ENCODE measurements around the gene POLD4.

Gene POLD4

DNA sequence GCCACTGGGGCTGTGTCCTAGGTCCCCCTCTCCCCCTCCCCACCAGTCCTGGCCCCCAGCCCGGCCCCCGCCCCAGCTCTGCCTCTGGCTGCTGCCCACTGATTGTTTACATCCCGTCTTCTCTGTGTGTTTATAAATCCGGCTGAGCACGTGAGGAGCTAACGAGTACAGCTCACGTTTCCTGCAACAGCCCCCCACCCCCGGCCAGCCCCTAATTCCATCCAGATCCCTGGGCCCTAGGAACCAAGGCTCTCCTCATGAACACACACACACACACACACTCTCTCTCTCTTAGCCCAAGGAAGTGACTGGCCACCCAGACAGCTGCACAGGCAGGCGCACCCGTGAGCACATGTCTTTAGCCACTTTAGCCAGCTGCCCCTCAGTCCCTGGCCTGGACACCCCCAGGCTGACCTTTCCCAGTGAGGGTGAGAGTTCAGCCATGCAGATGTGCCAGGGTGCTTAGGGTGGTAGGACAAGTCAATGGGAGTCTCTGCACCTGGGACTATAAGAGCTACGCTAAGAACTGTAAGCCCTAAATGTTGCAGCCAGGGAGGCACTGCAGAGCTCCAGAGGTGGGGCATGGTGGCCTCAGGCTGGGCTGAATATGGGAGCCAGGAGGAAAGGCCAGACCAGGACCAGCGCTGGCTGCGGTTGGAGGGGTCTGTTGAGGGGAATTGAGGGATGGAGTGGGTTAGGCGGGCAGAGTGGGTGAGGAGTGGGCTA lies 17.2 kb upstream of the POLD4 start:
- no peak for DNase-seq (ENCODE audit: low spot score)

DNA sequence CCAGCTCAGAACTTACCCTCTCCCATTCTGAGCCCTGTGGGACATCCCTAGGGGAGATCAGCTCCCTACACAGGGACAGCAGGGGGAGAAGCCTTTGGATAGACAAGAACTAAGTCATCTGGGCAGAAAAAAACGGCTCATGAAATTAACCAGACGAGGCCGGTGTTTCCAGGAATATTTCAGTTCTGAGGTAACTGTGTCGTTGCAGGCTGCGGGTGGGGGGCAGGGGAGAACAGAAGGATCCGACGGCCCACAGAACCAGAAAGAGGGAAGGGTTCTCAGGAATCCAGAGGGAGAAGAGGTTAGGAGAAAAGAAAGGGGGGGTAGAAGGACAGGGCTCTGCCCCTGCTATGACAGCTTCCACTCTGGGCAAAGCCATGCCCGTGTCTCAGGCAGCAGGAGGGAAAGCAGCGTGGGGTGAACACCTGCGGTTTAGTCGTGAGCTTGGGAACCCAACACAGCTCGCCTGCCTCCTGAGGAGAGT lies 16.5 kb upstream of the POLD4 start:
- DNase-seq (ENCODE audit: low spot score) = no peak

DNA sequence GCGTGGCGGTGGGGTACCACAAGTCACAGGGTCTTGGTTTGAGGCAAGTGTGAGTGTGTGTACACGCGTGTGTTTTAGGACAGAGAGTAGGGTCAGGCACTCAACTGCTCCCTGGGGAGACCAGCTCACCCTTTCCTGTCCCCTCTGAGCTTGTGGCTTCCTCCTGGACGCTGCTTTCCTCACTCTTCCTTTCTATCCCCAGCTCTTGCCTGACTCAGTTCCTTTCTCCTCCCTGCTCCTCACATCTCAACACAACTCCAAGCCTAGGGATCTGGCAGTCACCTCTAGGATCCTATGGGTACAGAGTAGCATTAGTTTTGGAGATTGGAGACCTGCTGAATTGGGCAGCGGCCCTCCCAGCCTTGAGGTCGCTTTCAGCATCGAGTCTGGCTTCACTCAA lies 15.9 kb upstream of the POLD4 start:
- DNase-seq (ENCODE audit: low spot score) = no peak

DNA sequence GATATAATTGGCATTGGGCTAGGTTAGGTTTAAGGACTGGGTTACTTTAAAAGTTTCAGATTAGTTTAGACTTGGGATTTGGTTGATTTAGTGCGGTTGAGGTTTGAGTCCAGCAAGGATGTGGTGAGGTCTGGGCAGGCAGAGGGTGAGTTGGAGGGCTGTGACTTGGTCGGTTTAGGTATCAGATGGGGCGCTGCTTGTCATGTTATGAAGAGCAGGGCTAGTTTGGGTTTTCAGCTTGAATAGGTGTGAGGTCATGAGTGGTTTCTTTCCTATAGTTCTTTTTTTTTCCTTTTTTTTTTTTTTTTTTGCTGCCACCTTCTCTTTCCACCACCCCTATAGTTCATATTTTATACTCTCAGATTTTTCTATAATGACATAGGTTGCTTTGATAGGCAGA lies 15.3 kb upstream of the POLD4 start:
- DNase-seq (ENCODE audit: low spot score) = no peak

DNA sequence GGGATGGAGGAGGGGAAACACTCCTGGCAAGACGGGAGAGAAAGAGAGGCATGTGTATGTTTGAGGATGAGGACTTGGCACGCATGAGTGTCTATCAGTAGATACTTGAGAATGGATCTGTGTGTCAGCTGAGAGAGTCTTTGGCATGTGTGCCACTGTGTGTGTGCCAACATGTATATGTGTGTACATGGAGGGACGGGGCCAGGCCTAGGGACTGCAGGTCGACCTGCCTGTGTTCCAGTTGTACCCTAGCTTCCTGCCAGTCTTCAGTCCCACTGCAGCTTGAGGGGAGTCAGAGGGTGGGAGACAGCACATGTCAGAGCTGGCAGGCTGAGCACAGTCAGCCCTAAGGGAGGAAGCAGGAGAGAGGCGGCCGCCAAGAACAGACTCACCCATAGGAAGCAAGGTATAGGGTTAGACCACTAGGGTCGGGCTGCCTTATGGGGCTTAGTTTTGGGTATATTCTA lies 14.4 kb upstream of the POLD4 start:
- DNase-seq (ENCODE audit: low spot score) = no peak

DNA sequence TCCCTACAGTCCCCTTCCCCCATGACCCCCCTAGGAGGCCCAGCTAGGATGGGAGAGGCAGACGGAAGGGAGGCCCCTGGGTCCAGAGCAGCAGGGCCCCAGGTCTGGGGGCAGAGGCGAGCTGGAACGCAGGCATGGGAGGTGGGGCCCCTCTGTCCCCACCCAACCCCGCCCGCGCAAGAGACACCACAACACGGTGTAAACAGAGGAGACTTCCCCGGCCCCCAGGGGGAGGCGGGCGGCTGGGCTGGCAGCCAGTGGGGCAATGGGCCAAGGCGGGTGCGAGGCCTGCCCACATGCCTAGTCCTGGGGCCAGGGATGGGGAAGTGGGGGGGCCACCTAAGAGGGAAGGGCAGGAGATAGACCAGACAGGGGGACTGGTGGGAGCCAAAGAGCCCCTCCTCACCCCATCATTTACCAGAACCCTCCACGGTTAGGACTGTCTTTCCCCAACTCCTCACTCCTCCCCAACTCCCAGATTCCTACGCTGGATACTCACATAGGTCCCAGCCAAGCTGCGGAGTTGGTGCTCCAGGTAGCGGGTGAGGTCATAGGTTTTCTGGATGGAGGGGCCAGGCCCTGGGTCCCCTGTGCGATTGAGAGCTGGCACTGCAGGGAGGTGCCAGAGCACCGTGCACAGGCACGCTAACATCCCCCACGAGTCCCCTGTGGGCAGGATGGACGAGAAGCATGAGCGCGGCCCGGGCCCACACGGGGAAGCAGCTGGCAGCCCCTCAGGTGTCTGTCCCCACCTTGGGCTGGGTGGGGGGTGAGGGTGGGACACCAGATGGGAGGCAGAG lies 13.8 kb upstream of the POLD4 start:
- no peak for DNase-seq (ENCODE audit: low spot score)

DNA sequence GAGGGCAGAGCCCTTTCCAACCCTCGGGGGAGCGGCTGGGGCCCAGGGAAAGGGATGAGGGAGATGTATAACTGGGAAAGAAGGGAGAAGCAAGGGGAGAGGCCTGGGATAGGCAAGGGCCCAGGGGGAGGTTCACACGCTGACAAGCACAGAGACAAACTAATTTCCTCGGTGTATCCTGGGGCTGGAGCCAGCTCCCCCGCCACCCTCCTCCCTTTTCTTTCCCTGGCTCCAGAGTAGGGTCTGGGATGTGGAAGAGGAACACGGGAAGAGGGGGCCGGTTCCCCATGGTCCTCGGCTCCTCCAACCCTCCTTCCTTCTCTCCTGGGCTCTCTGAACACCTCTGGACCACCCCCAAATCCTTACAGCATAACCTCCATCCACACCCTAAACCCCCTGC lies 13.2 kb upstream of the POLD4 start:
- DNase-seq (ENCODE audit: low spot score) = no peak

DNA sequence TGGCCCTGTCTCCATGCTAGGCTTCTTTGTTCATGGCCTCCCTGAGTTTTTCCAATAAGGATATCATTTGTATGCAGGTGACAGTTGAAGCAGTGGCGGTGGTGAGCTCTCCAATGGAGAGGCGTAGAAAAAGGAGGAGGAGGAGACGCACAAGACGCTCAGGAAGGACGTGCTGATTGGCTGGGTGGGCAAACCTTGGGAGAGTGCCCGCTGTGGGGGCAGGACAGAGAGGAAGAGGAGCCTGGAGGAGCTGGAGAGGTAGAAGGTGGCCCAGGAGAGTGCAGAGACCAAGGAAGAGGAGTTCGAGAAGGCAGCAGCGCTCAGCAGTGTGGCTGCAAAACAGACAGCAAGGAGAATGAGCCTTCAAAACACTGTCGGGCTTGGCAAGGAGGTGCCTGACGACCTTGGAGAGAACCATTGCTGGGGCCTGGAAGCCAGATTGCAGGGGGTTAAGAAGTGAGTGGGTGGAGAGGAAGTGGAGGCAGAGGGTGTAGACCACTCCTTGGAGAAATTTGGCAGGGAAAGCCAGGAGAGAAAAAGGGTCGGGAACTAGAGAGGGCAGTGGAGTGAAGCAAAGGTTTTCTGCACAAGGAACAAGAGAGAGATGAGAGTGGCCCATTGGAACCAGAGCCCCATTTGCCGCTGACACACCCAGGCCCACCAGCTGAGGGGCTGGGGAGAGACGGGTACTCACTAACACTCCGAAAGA lies 12.5 kb upstream of the POLD4 start:
- DNase-seq (ENCODE audit: low spot score) = no peak

DNA sequence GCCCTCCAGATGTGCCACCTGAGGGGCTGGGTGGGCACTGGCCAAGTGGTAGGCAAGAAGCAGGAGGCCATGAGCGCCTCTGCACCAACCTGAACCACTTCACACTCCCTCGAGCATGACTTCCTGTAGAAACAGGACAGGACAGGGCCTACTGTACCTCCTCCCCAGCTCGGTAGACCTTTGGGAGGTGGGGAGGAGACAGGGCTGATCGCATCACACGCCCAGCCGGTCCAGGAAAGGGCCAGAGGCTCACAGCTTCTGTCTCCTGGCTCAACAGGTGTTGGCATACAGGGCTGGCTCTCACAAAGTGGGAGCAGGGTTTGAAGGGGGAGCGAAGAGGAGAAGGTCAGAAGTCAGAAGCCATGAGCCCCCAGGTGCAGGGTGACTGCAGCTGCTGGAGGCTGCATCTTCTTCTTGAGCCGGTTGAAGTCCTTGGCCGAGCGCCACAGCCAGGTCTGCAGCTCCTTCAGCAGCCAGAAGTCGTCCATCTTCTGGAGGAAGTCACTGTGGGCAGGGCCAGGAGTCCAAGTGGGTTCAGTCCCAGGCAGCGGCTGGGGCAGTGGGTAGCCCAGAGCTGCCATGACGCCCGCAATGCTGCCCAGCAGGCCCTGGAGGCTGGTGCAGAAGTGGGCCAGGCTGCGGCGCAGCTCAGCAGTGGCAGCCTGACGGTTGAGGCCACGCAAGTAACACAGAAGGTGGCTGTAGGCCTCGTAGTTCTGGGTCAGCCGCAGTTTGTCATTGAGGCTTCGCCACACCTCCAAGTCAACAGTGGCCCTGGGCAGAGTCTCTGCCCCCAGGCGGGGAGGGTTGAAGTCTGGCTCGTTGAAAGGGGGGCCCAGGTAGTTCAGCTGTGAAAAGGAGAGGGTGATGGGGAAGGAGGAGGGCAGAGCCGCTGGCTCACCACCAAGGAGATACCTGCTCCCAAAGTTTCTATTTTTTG lies 11.7 kb upstream of the POLD4 start:
- no peak for DNase-seq (ENCODE audit: low spot score)

DNA sequence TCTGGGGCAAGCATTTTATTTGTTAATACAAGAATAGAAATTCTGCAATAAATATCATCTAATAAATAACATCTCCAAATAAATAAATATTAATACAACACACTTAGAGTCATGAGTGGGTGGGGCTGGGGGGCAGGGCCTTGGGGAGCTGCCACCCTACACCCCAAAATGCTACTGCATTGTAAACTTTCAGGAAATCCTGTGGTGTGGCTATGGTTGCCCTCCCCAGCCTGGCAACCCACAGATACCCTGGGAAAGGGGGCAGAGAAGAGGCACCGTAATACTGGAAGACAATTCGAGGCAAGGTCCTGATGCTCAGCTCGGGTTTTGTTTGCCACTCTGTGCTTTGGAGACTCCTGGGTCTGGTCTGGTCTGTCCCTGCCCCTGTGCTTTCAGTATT lies 10.8 kb upstream of the POLD4 start:
- no peak for DNase-seq (ENCODE audit: low spot score)

DNA sequence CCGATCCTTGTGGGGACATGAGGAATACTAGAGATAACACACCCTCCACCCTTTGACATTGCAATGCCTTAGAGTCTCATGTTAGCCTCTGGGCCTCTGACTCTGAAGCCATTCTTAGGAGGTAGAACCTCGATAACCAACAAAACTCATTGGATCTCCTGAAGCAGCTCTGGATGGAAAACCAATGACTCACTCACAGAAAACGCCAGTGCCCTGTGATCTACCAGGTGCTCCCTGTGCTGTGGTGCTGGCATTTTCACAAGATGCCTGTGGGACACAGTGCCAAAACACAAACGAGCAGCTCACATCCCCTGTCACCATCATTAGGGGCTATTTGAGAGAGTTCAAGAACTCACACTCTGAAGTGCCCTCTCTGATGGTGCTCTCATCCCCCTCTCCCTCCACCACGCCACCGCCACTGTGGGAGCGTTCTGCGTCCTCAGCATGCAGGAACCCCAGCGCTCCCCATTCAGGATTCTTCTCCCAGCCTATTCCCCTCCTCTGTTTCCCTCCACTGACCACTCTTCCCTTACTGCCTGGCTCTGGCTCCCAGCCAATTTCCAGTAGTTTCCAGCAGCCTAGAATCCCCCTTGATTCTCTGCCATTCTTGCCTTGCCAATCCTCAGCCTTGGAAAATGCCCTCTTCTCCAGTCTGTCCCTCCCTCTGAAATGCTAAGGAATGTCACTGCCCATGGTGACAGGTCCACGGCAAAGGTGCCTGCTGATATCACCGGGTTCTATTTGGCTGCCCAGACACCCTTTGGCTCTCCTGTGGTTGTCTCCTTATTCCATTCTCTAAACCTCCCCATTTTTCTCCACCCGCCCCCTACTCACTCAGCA lies 4.7 kb upstream of the POLD4 start:
- DNase-seq (ENCODE audit: low spot score) = no peak

DNA sequence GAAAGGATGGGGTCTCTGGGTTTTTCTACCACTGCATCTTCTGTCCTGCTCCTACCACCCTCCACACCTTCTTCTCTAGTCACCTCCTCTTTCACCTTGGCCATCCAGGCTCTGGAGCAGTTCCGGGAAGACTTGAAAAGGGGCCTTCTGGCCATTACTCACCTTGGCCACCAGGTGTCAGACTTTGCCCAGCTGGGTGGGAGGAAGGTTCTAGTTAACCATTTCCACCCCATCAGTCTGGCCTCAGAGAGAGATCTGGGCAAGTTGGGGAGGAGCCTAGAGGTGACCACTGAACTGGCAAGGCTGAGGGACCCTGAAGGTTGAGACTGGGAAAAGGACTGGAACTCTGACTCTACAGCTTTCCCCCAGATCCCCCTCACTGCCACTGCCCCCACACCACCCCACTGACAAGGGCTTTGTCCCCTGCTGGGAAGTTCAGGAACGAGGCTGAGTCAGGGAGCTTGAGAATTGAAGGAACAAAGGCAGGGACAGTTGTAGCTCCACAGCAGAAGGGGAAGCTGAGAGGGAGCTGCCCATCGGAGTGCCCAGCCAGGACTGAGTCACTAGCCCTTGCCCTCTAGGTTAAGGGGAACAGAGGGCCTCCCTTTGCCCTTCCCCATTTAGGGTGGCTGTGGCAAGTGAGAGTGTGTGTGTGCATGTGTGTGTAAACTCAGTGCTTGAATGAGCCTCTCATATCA lies 3.7 kb upstream of the POLD4 start:
- DNase-seq (ENCODE audit: low spot score) = peak; percentile 69

DNA sequence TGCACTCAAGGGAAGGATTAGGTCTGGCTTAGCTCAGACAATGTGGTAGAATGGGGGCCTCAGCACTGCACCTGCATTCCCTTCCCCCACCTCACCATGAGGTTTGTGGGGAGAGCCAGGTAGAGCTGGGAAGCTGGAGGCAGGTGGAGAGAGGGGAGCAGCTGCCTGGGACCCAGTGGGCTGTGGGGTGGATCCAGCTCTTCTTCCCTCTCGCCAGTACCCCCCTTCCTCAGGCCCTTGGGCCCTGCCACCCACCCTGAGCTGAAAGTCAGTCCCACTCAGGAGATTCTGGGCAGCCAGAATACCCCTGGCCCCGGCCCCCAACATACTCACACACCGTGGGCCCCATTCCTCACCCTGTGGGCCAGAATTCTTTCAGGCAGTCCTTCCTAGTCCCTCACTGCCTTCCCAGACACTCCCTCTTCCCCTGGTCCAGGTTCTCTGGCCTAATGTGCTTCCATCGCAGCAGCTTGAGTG lies 3.1 kb upstream of the POLD4 start:
- no peak for DNase-seq (ENCODE audit: low spot score)

DNA sequence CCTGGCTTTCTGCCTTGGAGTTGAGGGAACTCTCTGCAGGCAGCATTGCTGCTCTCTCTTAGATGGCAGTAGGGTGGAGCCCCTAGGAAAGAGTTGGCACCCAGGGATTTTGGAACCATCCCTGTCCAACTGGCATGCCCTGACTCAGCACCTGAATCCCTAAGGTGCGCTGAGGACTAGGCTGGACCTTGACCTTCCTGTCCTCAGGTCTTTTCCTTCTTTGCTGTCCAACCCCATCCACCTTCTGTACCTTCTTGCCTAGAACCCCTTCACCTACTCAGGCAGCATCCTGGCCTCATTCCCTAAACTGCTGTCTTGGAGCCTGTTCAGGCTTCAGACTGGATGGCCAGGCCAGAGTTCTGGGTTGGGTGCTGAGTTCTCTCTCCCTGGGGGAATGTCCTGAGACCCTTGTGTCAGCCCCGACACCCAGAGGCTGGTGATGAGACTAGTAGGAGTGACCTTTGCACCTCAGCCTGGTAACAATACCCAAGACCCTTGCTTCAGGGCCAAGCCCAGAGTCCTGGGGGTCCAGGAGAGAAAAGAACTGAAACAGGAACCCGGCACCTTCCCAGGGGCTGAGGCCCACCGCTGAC lies 2.5 kb upstream of the POLD4 start:
- DNase-seq (ENCODE audit: low spot score) = no peak

DNA sequence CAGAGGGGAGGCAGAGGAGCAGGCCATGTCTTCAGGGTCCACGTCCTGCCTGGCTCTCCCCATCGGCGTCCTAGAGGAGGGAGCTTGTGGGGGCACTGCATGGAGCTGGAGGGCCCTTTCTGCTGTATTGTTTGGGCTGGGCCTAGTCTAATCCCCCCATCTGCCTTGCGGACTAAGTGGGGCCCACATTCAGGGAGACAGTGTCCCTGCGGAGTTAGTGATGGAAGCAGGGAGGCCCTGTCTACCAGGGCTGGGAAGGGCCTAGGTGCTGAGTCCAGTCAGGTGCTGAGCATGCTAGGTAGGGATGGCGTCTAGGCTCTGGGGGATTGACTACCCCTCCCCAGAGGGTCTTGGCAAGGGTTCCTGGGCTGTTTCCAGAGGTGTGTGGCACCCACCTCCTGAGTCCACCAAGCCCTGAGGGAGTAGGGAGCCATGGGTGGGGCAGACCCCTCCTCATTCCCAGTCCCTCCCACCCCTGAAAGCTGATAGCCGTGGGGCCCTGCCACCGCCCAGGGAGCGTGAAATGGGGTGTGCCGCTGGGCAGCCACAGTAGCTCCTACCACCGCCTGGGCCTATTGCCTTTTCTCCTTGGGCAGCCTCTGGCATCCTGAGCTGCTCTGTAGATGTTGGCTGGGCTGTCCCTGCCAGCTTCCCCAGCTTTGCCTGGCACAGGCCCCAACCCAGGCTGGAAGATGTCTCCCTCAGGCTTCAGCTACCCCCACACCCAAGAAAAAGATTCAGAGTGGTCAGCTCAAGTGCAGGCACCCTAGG lies 1.9 kb upstream of the POLD4 start:
- DNase-seq (ENCODE audit: low spot score) = no peak

DNA sequence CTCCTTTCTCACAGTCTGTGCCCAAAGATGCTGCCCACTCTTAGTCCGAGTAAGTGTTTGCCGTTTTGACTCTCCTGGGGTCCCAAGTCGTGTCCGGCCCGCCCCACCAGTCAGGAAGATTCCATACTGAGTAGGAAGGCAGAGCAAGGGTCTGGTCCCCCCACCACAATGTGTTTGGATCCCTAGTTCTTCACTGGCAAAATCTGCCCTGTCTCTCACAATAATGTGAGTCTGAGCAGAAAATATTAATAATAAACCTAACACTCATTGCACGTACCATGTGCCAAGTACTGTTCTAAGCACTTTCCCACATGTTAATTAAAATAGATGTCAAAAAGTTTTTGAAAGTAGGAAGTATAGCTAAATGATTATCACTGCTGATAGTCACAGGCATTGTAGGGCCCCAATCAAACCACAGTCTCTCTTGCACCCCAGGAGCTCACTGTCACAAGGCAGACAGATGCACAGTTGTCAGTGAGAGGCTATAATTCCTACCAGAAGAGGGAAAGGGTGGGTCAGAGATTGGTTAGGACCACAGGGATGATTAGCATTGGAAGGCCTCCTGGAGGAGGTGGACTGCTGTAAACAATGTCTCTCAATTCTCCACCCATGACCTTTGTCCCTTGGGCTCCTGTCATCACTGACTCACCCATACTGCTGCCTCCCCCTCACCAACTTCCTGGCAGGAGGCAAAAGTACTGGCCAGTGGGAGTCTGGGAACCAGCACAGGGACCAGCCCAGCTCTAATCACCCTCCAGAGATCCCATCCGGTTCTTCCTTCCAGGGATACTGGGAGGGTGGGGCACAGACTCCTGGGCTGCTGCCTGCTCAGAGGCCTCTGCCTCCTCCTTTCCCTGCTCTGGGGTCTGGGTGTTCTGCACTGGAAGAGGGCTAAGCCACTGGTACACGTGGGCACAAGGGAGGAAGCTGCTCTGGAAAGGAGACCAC lies 1.0 kb upstream of the POLD4 start:
- no peak for DNase-seq (ENCODE audit: low spot score)

DNA sequence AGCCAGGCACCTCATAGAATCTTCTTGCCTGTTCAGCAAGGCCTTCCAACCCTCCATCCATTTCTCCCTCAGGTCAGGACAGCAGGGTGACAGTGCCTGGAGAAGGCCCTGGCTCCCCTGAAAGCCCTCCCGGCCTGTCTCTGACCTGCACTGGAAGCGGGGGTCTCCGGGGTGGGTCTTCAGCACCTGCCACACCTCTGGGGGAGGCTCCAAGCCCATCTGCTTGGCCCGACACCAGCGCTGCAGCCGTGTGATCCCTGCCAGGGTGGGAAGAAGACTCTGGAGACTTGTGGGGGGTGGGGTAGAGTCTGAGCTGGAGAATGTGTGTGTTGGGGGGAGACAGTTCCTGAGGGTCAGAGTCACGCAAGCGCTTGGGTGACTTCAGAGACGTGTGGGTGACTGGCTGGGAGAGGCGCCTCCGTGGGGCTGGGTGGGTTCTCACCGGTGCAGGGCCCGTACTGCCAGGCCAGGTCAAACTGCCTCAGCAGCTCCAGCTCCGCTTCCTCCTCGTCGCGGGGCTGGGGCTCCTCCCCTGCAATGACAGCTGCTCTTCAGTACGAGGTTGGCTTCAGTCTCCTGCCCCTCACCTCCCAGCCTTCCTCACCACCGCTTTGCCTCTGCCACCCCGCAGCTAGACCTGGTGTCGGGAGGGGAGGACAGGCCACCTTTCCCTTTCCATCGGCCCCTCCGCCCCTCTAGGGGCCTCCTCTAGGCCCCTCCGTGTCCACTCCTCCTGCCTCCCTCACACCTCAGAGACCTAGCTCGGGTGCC lies 615 bp downstream of the POLD4 start:
- no peak for DNase-seq (ENCODE audit: low spot score)
